AG10803 (cell line): ENCODE results near the gene HPSE.

Experiments
- DNase-seq: peaks from one replicate; pipeline ENCODE4 v3.0.0; 2010; ENCODE audit warnings: low read depth
- H3K4me3 ChIP-seq: 2 replicates; pipeline ENCODE4 v1.5.1; 2011; ENCODE audit warnings: mild to moderate bottlenecking, low read length, control low read depth
- TF ChIP-seq, protein P1 (sequence below): conservative IDR thresholded peaks from 2 replicates; pipeline ENCODE4 v1.5.1; 2011; ENCODE audit warnings: mild to moderate bottlenecking, low read length, control low read depth, inconsistent platforms

Gene HPSE

GRCh38 chr4:83318666-83319065 is 16.0 kb downstream of the HPSE start:
- TF ChIP-seq, protein P1, sequence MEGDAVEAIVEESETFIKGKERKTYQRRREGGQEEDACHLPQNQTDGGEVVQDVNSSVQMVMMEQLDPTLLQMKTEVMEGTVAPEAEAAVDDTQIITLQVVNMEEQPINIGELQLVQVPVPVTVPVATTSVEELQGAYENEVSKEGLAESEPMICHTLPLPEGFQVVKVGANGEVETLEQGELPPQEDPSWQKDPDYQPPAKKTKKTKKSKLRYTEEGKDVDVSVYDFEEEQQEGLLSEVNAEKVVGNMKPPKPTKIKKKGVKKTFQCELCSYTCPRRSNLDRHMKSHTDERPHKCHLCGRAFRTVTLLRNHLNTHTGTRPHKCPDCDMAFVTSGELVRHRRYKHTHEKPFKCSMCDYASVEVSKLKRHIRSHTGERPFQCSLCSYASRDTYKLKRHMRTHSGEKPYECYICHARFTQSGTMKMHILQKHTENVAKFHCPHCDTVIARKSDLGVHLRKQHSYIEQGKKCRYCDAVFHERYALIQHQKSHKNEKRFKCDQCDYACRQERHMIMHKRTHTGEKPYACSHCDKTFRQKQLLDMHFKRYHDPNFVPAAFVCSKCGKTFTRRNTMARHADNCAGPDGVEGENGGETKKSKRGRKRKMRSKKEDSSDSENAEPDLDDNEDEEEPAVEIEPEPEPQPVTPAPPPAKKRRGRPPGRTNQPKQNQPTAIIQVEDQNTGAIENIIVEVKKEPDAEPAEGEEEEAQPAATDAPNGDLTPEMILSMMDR: no peak
- no peak overlapping the region for H3K4me3 ChIP-seq
- no peak for DNase-seq

GRCh38 chr4:83317671-83318070 is 17.0 kb downstream of the HPSE start:
- H3K4me3 ChIP-seq: no peak overlapping the region
- TF ChIP-seq, protein P1: no peak
- no peak for DNase-seq

DNA sequence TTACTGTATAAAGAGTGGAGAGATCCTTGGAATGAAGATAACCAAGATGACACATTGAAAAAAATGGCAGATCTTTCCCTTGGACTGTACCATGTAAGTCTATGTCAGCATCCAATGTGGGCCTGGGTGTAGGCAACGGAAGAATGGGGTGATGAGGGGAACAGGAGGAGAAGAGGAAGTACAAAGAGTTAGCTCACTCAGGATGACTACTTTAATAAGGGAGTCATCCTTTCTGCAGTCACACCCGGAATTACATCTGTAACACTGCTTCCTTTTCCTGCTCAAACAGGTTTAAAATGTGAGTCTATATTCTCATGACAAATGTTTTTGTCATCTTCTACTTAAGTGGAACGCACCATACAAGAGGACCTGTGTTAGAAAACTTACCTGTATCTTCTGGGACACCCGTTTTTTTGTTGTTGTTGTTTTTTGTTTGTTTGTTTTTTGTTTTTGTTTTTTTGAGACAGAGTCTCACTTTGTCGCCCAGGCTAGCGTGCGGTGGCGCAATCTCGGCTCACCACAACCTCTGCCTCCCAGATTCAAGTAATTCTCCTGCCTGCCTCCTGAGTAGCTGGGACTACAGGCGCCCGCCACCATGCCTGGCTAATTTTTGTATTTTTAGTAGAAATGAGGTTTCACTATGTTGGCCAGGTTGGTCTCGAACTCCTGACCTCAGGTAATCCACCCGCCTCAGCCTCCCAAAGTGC is 18.0 kb downstream of the HPSE start:
- no peak for DNase-seq
- TF ChIP-seq, protein P1: no peak
- no peak overlapping the region for H3K4me3 ChIP-seq

DNA sequence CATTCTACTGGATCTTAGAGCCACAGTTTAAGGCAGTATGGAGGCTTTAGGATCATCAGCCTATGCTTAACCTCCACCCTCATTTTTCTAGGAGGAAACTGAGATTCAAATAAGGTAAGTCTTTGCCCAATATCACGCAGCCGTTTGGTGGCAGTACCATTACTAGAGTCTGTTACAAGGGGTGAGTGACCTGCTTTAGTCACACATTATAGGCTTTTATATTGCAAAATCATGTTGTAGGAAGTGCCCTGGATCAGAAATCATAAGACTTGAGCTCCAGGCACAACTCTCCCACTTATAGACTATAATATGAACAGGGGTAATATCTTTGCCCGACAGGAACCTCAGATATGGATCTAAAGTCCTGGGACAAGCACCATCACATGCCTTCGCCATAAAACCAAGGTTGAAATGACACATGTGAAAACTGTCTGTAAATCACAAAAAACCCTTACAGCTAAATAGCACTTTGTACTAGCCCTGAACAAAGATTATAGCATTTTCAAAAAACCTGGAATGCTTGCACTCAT is 19.2 kb downstream of the HPSE start:
- TF ChIP-seq, protein P1: no peak
- DNase-seq: no peak
- H3K4me3 ChIP-seq: no peak overlapping the region

DNA sequence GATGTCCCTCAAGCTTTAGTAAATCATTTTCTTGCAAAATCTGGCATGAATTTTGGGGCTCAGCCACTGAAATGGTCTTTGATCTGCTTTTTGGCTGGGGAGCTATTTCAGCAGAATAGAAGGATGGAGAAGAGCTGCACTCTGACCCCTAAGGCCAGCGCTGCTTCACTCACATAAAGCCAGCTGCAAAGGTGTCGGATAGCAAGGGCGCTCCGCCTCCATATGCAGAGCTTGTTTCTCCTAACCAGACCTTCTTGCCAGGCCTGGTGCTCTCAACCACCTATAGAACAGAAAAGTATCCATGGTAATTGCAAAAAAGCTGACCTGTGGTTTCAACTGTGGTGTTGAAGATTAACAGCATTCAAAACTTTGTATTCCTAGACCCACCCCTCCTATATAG is 26.0 kb downstream of the HPSE start:
- DNase-seq: no peak
- no peak overlapping the region for H3K4me3 ChIP-seq
- TF ChIP-seq, protein P1: no peak

- TF ChIP-seq, protein P1: no peak
- H3K4me3 ChIP-seq: no peak overlapping the region
- DNase-seq: no peak
These were observed 26.7 kb downstream of the HPSE start for GRCh38 chr4:83307920-83308319.

DNA sequence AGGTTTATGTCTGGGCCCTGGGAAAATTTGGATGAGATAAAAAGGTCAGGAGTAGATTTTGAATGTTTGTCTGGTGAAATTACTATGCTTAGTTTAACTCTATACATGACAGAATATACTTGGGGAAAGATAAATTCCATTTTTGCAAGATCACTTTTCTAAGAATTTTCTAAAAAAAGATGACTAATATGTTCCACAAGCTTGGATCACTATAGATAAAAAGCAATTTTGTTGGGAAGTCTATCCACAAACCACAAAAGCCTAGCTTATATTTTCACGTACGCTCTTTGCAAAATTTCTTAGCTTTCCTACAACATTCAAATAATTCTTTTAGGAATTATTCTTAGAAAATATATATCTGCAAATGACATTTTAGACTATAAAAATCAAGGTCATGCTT is 29.5 kb downstream of the HPSE start:
- TF ChIP-seq, protein P1: no peak
- no peak for DNase-seq
- H3K4me3 ChIP-seq: no peak overlapping the region
